Parathyroid adenoma (tissue), 2 donors: ENCODE data around the gene CKB.

Experiments used
- H2AFZ ChIP-seq: fragments of 300-600 bp; sonication (generic); one replicate; pipeline ENCODE4 v1.7.0; 2017; ENCODE audit warnings: antibody characterized with exemption, mild to moderate bottlenecking
- H3K27ac ChIP-seq: fragments of 300-600 bp; sonication (generic); one replicate; pipeline ENCODE4 v1.7.0; 2017
- H3K27me3 ChIP-seq: fragments of 300-600 bp; sonication (generic); one replicate; pipeline ENCODE4 v1.7.0; 2017; ENCODE audit warnings: low read length; ENCODE audit not compliant: control insufficient read depth, insufficient read depth
- H3K36me3 ChIP-seq: fragments of 300-600 bp; sonication (generic); one replicate; pipeline ENCODE4 v1.7.0; 2017; ENCODE audit warnings: low read length; ENCODE audit not compliant: control insufficient read depth, insufficient read depth
- H3K4me1 ChIP-seq: fragments of 300-600 bp; sonication (generic); one replicate; pipeline ENCODE4 v1.7.0; 2017; ENCODE audit warnings: control low read depth
- H3K4me2 ChIP-seq: fragments of 300-600 bp; sonication (generic); one replicate; pipeline ENCODE4 v1.7.0; 2017; ENCODE audit warnings: low read length
- H3K4me3 ChIP-seq: fragments of 300-600 bp; sonication (generic); one replicate; pipeline ENCODE4 v1.7.0; 2017; ENCODE audit warnings: low read depth, low read length
- H3K79me2 ChIP-seq: fragments of 300-600 bp; sonication (generic); one replicate; pipeline ENCODE4 v1.7.0; 2017; ENCODE audit warnings: control low read depth
- H3K9ac ChIP-seq: fragments of 300-600 bp; sonication (generic); one replicate; pipeline ENCODE4 v1.7.0; 2017; ENCODE audit warnings: mild to moderate bottlenecking
- H3K9me3 ChIP-seq: fragments of 300-600 bp; sonication (generic); one replicate; pipeline ENCODE4 v1.7.0; 2017; ENCODE audit warnings: low read length; ENCODE audit not compliant: control insufficient read depth
- TF ChIP-seq, protein P1 (sequence below): fragments of 300-600 bp; sonication (generic); IDR thresholded peaks from one replicate; pipeline ENCODE4 v1.7.0; 2017; ENCODE audit warnings: antibody characterized with exemption, mild to moderate bottlenecking
- donor health status: primary hyperparathyroidism.

Gene CKB

DNA sequence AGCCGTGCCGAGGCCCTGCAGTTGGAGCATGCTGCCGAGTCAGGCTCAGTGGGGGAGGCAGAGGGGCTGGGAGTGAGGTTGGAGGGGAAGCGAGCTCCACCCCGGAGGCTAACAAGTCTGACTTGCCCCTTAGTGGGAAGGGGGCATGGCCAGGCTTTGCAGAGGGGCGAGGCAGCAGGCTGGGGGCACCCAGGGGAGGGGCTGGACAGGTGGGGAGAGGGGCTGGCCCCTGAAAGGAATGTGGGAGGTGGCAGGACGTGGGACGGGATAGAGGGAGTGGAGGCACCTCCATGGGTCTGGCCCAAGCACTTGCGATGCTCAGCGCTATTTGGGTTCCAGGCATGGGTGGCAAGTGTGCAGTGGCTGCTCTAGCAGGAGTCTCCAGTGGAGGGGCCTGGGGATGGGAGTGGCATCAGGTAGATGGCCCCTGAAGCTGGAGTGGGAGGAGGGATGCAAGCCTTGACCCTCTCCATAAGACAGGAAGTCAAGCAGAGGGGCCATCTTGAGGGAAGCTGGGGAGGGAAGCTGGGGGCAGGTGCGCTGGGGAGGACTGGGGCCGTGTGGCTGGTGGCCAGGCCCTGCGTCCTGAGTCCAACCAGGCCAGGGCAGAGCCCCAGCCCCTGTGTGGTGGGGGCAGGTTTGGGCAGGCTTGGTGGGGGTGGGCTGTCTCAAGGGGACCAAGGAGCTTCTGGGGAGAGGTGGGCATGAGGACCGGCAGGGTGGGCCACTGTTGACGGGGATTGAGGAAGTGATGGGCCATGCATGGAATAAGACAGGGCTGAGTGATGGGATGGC is 9.0 kb upstream of the CKB start:
- no peak overlapping the region for H3K27ac ChIP-seq
- peaks cover 8% of the 10 kb centered on the region for H3K4me1 ChIP-seq
- no peaks in the 10 kb centered on the region for H3K36me3 ChIP-seq

DNA sequence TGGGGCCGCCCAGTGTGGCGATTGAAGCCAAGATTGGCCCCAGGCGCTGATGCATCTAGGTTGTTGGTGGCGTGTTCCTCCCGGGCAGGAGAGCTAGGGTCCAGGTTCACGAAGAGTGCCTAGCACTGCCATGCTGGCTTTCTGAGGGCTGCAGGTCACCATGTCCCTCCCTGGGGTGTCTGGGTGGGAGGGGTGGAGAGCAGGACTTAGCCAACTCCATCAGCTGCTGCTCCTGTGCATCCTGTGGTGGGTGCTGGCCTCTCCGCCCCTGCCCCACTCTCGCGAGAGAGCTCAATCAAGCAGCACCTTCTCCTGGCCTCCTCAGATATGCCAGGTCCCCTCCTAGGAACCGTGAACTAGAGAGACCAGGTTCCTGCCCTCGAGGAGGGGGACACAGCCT is 8.2 kb upstream of the CKB start:
- no peak overlapping the region for H3K27ac ChIP-seq
- H3K79me2 ChIP-seq = peaks cover 10% of the 10 kb centered on the region
- no peak overlapping the region for H3K4me3 ChIP-seq
- TF ChIP-seq, protein P1, sequence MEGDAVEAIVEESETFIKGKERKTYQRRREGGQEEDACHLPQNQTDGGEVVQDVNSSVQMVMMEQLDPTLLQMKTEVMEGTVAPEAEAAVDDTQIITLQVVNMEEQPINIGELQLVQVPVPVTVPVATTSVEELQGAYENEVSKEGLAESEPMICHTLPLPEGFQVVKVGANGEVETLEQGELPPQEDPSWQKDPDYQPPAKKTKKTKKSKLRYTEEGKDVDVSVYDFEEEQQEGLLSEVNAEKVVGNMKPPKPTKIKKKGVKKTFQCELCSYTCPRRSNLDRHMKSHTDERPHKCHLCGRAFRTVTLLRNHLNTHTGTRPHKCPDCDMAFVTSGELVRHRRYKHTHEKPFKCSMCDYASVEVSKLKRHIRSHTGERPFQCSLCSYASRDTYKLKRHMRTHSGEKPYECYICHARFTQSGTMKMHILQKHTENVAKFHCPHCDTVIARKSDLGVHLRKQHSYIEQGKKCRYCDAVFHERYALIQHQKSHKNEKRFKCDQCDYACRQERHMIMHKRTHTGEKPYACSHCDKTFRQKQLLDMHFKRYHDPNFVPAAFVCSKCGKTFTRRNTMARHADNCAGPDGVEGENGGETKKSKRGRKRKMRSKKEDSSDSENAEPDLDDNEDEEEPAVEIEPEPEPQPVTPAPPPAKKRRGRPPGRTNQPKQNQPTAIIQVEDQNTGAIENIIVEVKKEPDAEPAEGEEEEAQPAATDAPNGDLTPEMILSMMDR = no peak
- no peak overlapping the region for H3K9ac ChIP-seq
- H2AFZ ChIP-seq = no peak overlapping the region
- H3K4me2 ChIP-seq = no peak overlapping the region
- H3K4me1 ChIP-seq = peaks cover 8% of the 10 kb centered on the region
- H3K27me3 ChIP-seq = no peaks in the 10 kb centered on the region
- no peaks in the 10 kb centered on the region for H3K36me3 ChIP-seq
- H3K9me3 ChIP-seq = no peaks in the 10 kb centered on the region

More for the DNA sequence above, 9.0 kb upstream of the CKB start:
- Histone ChIP-seq H2AFZ (no peak overlapping the region), H3K9ac (no peak overlapping the region), H3K4me3 (no peak overlapping the region), H3K27me3 (no peaks in the 10 kb centered on the region), H3K9me3 (no peaks in the 10 kb centered on the region), H3K79me2 (peaks cover 10% of the 10 kb centered on the region), H3K4me2 (no peak overlapping the region)
- TF ChIP-seq, protein P1 = no peak

DNA sequence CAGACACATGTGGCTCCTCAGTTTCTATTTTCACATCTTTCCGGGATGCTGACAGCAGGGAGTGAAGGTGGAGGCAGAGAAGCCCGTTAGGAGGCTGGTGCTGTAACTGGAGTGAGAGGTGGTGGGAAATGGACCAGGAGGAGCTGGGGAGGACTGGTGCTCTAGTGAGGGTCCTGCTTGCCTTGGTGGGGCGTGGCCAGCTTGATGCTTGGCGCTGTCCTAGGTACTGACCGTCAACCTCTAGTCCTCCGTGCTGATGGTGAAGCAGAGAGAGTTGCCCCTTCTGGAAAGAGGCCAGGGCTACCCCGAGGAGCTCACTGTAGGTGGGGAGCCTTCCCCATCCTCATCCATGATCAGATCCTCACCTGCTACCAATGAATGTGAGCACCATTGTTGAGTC is 7.8 kb upstream of the CKB start:
- Histone ChIP-seq H3K79me2 (peaks cover 10% of the 10 kb centered on the region), H3K27me3 (no peaks in the 10 kb centered on the region), H3K9me3 (no peaks in the 10 kb centered on the region), H3K4me3 (no peak overlapping the region), H3K27ac (no peak overlapping the region), H3K36me3 (no peaks in the 10 kb centered on the region), H3K4me2 (no peak overlapping the region), H2AFZ (no peak overlapping the region), H3K4me1 (peaks cover 8% of the 10 kb centered on the region), H3K9ac (no peak overlapping the region)
- TF ChIP-seq, protein P1 = no peak

DNA sequence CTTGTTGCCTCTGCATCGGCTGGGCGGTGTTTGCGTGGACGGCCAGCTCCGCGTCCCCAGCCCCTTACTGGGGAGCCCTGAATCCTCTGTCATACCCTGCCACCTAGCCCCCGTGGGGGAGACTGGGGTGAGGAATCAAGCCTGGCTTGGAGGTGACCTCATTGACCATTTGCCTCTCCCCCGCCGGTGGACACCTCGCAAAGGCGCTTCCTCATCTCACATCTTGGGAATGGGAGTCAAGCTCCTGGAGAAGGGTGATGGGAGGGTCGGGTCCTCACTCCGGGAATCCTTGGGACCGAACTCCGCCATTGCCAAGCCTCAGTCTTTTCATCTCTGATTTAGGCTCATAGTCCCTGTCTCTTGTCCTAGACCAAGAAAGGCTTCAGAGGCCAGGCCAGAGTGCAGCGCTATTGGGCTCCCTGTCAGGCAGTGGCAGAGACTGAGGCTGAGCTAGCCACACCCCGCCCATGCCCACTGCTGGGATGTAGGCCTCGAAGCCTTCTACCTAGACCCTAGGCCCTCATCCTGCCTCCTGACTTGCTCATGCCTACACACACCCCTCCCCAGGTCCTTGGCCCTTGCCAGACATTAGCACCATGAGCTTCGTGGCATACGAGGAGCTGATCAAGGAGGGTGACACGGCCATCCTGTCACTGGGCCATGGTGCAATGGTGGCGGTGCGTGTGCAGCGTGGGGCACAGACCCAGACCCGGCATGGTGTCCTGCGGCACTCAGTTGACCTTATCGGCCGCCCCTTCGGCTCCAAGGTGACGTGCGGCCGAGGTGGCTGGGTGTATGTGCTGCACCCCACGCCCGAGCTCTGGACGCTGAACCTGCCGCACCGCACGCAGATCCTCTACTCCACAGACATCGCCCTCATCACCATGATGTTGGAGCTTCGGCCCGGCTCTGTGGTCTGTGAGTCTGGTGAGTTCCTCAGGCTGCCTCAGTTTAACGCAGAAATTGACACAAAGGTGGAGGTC is 7.0 kb upstream of the CKB start:
- Histone ChIP-seq H3K27me3 (no peaks in the 10 kb centered on the region), H3K4me2 (peak overlapping the region; percentile 73), H2AFZ (peak overlapping the region; percentile 84), H3K36me3 (no peaks in the 10 kb centered on the region), H3K79me2 (peaks cover 10% of the 10 kb centered on the region), H3K4me3 (peak overlapping the region; percentile 68), H3K9me3 (no peaks in the 10 kb centered on the region), H3K4me1 (peaks cover 8% of the 10 kb centered on the region), H3K27ac (peak overlapping the region; percentile 60), H3K9ac (peak overlapping the region; percentile 28)
- TF ChIP-seq, protein P1 = no peak
